Measurements from ENCODE around the gene TEX101.
"Not testable (repeated sequence)": the region's sequence is repeated elsewhere in the genome, so short reads cannot be mapped to it uniquely, and the experiment has no call there.

TEX101 gene, protein sequence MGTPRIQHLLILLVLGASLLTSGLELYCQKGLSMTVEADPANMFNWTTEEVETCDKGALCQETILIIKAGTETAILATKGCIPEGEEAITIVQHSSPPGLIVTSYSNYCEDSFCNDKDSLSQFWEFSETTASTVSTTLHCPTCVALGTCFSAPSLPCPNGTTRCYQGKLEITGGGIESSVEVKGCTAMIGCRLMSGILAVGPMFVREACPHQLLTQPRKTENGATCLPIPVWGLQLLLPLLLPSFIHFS

DNA sequence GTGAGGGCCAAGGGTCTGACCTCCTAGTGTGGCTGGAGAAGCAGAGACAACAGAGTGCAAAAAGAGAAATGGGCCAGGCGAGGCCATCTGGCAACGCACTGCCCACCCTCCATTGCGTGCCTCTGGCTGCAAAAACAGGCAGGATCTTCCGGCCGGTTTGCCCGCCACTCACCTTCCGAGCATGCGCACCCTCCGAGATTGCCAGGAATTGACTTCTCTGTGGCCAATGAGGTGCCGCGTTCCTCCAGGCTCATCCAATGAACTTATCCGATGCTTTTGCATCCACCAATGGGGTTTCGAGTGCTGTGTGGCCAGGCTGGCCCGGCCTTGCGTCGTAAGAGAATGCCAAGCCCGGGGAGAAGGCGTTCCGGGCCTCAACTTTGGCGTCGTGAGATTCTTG, at the start of gene TEX101:
Gene TEX101, plus strand, starts transcription at position 337 of the 400 bp plus-strand sequence. CDS start 1,030 bp downstream, outside the sequence.
- no peak for DNase-seq

GRCh38 chr19:43365677-43366076, 49.0 kb upstream of the TEX101 start:
- DNase-seq = not testable (repeated sequence)

DNA sequence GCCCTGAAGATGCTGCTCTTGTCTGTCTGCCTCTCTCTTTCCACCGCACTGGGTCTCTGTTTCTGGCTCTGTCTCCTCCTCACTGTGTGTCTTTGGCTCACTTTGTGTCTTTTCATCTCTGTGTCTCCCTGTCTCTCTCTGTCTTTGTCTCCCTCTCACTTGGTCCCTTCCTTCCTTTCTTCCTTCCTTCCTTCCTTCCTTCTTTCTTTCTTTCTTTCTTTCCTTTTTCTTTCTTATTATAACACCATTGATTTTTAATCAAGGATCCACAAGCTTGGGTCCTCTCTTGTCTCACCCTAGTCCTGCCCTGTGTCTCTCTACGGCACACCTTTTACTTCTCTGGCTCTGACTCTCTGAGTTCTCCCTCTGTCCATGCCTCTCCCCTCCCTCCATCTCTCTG, 46.9 kb upstream of the TEX101 start:
- DNase-seq = no peak

DNA sequence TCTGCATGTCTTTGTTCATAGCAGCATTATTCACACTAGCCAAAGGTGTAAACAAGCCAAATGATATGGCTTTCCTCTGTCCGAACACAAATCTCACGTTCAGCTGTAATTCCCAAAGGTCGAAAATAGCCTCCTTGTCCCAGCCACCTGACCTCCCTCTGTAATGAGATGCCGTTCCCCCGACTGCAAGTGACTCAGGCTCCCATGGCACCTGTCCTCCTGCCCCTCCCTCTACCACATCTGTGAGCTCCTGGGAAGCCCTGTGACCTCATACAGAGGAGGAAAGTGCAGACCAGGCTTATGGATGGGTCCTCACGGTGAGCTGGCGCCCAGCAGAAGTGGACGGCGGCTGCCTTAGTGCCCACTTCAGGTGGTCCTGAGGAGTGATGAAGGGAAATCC, 45.8 kb upstream of the TEX101 start:
- not testable (repeated sequence) for DNase-seq

GRCh38 chr19:43371909-43372308, 42.8 kb upstream of the TEX101 start:
- DNase-seq = no peak

DNA sequence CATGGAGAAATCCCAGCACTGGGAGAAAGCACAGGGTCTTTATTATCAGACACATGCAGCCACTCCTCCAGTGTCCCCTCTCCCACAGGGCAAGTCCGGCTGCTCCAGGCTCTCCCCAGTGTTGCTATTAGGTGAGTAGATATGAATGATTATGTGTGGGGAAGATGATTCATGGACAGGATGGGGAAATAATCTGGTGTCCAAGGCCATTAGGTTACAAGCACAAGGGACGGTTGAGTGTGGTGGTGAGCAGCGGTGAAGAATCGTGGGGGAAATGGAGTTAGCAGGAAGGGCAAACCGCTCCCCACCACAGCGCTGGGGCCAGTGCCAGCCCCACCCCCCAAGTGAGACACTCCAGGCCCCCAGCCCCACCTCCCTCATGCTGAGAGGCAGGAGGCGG, 42.2 kb upstream of the TEX101 start:
- DNase-seq = no peak

DNA sequence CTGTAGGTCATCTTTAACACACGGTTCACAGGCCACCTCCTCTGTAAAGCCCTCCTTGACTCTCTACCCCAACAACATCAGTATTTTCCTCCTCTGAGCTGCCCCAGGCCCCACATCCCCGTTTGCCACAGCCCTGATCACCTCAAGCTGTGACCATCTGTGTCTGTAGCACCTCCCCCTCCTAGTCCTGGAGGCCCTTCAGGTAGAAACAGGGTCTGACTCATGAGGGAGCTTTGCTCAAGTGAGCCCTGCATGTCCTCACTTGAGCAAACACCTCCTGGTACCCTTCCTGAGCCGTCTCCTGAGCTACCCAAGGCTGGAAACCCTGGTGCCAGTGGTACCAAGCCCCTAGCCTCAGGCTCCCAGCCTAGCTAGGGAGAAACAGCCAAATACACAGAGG, 37.1 kb upstream of the TEX101 start:
- DNase-seq = not testable (repeated sequence)

DNA sequence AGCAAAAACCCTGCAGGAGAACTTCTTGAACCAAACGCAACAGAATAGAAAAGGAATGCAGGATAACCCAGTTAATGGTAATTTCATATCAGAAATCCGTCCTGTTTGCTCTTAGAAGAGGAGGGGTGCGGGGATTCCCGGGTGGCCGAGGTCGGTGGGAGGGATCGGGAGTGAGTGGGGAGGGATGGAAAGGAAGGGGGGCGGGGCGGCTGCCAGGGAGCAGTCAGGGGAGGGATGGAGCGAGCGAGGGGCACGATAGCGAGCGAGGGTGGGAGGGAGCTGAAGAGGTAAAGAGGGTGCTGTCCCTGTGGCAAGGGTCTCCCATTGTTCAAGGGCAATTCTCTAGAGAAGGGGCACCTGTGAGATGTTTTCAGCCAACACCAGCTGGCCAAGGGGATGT, 34.7 kb upstream of the TEX101 start:
- no peak for DNase-seq

DNA sequence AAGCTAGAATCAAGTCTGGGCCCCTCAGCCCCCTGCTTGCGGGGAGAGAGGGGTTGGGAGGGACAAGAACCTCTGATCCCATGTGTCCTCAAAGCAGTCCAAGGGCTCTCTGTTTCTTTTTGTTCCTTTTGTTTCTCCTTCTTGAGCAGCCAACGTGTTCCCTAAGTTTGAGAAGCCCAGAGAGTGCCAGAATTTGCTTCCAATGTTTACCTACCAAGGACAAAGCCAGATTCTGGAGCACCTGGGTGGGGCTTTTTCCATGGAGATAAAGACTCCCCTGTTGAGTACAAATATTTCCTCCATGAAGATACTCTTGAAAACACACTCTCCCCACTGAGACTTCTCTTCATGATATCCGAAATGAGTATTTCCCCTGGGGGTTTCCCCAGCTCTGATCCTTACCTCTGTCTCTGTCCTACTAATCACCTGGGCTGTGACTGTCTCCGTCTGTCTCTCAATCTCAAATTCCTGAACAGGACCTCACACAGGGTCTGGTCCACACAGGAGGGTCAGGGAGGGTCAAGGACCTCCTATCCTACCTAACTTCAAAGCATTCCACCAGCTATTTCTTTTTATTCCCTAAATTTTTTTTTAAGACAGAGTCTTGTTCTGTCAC, 33.8 kb upstream of the TEX101 start:
- no peak for DNase-seq

GRCh38 chr19:43382586-43383216, 32.0 kb upstream of the TEX101 start:
- DNase-seq = not testable (repeated sequence)

GRCh38 chr19:43383254-43383653, 31.4 kb upstream of the TEX101 start:
- DNase-seq = not testable (repeated sequence)

GRCh38 chr19:43383759-43384158, 30.9 kb upstream of the TEX101 start:
- DNase-seq = not testable (repeated sequence)

DNA sequence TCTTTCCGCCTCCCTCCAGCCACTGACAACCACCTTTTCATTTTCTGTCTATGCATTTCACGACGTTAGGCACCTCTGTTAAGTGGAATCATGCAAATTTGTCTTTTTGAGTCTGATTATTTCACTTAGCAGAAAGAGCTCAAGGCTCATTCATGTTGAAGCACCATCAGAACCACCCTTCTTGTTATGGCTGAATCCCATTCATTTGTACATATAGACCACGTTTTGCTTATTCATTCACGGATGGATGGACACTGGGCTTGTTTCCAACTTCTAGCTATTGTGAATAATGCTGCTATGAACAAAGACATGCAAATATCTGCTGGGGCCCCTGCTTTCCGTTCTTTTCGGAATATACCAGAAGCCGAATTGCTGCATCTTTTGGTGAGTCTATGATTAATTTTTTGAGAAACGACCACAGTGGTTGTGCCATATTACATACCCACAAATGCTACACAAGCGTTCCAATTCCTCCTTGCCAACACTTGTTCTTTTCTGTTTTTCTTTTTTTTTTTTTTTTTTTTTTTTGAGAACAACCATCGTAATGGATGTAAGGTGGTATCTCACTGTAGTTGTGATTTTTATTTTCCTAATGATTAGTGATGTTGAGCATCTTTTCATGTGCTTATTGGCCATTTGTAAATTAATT, 23.7 kb upstream of the TEX101 start:
- DNase-seq = not testable (repeated sequence)

DNA sequence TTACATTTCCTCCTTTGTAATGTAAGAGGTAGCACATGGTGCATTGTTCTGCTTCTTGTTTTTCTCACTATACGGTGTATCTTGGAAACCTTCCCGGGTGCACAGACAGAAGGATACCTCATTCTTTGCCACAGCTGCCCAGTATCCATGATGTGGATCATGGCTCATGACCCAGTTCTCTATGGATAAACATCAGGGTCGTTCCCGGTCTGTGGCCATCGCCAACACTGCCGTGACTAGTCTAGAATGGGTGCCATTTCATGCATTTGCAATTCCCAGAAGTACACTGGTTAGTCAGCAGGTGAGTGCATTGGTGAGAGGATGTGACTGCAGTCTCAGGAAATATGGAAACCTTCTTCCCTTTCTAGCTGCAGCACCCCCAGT, 23.1 kb upstream of the TEX101 start:
- not testable (repeated sequence) for DNase-seq

DNA sequence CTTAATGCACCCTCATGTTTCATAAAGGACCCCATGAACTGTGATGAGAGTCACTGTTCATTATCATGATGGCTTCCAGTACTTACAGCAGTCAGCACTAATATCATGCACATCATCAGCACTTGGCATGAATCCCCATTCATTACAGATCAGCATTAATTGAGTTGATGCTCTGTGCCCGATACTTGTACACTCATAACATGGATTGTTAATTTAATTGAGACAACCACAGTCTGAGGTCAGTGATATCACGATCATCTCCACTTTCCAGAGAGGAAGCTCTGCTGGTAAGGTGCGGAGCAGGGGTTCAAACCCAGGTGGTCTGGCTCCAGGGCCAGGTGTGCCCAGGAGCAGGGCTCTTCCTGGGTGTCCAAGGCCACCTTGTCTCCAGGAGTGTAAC, 21.2 kb upstream of the TEX101 start:
- not testable (repeated sequence) for DNase-seq

- DNase-seq = no peak
Observed at GRCh38 chr19:43395561-43395960, 19.1 kb upstream of the TEX101 start.

- no peak for DNase-seq
Observed at GRCh38 chr19:43406297-43406696, 8.4 kb upstream of the TEX101 start.

DNA sequence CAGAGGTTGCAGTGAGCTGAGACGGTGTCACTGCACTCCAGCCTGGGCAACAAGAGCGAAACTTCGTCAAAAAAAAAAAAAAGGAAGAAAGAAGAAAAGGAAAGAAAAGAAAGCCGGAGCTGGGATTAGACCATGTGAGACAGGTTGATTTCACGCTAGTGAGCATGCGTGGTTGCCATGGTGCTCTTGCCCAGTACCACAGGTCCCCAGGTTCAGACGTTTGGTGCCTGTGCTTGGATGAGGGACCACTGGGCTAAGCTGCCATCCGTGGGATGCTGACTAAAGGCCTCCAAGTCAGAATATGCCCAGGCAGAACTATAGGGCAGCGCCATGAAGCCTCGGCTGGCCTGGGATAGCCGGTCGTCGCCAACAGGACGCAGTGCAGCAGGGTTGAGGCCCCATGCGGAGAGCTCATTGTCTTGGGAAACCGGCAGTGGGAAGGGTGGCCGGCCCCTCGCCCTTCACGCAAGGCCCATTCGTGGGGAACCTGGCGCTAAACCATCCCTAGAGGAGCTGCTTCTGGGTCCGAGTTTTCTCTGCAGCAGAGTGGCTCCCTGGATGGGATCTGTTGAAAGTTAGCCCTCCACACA, 7.2 kb upstream of the TEX101 start:
- no peak for DNase-seq

- no peak for DNase-seq
Observed at GRCh38 chr19:43408043-43408442, 6.6 kb upstream of the TEX101 start.

GRCh38 chr19:43409415-43409814, 5.3 kb upstream of the TEX101 start:
- DNase-seq = no peak

DNA sequence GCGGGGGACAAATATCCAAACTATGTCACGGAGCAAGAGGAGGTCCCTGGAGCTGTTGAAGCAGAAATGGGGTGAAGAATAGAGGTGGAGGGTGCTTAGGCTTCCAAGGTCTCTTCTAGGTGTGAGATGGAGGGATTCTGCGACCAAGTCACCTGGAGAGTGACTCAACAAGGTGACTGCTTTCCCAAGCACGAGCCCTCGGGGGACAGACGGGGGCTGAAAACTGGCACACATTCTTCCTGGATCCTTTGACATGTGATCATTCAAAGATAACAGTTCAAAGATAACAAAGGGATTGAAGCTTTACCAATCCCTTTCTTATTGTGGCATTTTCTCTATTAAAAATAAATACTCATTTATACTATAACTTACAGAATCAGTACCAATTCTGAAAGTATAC, 2.2 kb upstream of the TEX101 start:
- DNase-seq = no peak

DNA sequence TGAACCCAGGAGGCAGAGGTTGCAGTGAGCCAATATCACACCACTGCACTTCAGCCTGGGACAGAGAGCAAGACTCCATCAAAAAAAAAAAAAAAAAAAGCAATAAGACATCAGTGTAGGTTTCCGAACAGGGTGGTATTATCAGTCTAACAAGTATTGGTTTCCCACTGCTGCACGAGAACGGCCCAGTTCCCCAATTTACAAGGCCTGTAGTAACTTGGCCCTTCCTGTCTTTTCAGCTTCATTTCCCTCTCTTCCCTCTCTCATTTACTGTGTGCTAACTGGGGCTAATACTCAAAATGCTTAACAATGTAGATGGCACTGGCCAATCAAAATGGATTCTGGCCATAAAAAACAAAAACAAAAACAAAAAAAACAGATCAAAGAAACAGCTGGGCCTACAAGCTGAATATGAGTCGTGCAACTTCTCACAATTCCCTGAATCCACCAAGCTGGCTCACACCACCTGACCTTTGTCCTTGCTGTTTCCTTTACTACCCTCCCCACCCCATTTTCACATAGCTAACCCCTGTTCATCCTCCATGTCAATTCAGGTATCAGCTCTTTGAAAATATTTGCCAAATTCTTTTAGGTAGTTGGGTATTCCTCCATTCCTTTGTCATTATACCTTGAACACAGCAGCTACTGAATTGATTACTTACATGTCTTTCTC, 2.4 kb downstream of the TEX101 start:
- no peak for DNase-seq

DNA sequence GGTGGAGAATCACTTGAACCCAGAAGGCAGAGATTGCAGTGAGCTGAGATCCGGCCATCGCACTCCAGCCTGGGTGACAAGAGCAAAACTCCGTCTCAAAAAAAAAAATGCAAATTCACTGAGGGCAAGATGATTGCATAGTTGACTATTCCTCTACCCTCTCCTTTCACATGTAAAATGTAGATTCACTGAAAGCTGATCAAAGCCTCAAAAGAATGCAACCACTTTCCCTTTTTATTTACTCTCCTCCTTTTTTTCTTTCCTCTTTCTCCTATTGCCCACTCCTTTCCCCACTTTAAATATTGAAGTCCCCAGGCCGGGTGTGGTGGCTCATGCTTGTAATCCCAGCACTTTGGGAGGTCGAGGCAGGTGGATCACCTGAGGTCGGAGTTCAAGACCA, 6.3 kb downstream of the TEX101 start:
- DNase-seq = no peak

Measured in stimulated activated CD4-positive, alpha-beta T cell treated with anti-CD3 and anti-CD28 coated beads, Interleukin-1b, Interleukin-23, amount 100 ng/mL, for 48 hours (primary cell).